GM19324 (cell line): ENCODE results near the gene LRRC71.

ENCODE experiments used
- ATAC-seq: cut with Tn5 transposase; IDR thresholded peaks from one replicate; pipeline ENCODE4 v1.9.1; 2021; ENCODE audit warnings: mild to moderate bottlenecking, moderate library complexity; ENCODE audit not compliant: unreplicated experiment, low FRiP score

Gene LRRC71

DNA sequence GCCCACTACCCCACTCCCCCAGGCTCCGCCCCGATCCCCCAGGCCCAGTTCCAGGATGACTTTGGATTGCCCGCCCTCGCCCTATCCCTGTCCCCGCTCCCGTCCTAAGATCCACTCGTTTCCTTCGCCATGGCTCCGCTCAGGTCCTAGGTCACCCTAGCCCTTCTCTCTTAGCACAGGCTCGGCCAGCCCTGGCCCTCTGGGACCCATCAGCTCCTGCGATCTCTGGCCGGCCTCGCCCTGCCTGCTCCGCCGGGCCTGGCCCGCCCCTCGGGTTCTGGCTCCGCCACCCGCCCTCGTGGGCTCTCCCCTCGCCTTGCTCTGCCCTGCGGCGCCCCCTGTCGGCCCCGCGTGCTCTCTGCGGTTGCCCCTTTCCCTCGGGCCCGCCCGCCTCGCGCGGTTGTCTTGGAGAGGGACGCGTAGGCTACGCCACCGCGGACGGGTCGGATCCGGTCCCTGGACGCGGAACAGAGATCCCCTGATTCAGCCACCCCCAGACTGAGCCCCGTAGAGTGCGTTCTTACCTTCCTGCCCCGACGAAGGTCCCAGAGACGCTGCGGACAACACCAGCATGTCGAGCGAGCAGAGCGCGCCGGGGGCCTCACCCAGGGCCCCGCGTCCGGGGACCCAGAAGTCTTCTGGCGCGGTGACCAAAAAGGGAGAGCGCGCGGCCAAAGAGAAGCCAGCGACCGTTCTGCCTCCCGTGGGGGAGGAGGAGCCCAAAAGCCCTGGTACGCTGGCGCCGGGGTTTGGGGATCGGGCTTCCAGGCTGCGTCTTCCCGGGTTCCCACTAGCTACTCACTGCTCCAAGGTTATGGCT lies at the start of gene LRRC71:
TSS of gene LRRC71 (plus strand) at position 400 of the 820 bp plus-strand sequence. CDS start at position 572, 172 bp downstream.
- ATAC-seq: no peak

DNA sequence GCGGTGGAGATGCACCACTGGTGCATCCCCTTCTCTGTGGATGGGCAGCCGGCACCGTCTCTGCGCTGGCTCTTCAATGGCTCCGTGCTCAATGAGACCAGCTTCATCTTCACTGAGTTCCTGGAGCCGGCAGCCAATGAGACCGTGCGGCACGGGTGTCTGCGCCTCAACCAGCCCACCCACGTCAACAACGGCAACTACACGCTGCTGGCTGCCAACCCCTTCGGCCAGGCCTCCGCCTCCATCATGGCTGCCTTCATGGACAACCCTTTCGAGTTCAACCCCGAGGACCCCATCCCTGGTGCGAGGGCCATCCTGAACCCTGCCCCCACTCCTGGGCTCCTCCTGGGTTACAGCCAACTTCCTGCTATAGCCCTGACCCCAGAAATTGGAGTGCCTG lies 46.8 kb upstream of the LRRC71 start:
- no peak for ATAC-seq

- ATAC-seq: no peak
Measured at GRCh38 chr1:156874142-156874541, 46.3 kb upstream of the LRRC71 start.

DNA sequence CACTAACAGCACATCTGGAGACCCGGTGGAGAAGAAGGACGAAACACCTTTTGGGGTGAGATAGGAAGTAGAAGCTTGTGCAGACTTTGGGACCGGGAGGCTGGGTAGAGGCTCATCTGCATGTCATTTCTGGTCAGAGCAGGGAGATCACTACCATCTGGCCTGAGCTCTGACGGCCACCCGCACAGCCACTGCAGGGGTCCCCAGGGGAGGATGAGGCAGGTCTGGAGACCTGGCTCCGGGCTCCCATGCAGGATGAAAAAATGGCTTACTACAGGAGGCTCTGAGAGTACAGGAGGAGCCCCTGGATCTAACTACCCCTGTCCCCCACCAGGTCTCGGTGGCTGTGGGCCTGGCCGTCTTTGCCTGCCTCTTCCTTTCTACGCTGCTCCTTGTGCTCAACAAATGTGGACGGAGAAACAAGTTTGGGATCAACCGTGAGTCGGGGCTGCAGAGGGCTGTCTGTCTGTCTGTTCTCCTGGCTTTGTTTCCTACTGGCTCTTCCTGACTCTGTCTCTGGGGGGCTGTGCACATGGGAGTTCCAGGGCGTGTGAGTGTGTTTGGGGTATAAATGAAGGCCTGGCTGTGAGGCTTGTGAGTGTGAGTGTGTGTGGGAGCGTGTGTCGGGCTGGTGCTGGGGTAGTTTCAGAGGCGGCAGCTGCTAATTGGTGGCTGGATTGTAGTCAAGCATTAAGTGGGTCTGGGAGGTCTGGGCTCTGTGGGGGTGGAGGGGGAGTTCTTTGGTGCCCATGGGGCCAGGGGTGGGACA lies 45.7 kb upstream of the LRRC71 start:
- ATAC-seq: no peak

GRCh38 chr1:156875341-156875615 lies 45.2 kb upstream of the LRRC71 start:
- ATAC-seq: no peak

GRCh38 chr1:156876281-156876680 lies 44.2 kb upstream of the LRRC71 start:
- ATAC-seq: no peak

GRCh38 chr1:156877433-156878170 lies 42.8 kb upstream of the LRRC71 start:
- no peak for ATAC-seq

DNA sequence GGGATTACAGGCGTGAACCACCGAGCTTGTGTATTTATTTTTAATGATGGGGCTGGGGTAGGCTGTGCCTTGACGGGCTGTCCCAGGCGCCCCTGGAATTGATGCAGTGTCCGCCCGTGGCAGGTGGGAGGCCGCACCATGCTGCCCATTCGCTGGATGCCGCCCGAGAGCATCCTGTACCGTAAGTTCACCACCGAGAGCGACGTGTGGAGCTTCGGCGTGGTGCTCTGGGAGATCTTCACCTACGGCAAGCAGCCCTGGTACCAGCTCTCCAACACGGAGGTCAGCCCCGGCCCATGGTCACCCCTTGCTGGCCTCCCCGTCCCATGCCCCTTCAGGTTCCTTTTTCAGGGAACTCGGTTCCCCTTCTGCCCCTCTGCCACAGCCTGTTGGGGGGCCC lies 40.6 kb upstream of the LRRC71 start:
- no peak for ATAC-seq

DNA sequence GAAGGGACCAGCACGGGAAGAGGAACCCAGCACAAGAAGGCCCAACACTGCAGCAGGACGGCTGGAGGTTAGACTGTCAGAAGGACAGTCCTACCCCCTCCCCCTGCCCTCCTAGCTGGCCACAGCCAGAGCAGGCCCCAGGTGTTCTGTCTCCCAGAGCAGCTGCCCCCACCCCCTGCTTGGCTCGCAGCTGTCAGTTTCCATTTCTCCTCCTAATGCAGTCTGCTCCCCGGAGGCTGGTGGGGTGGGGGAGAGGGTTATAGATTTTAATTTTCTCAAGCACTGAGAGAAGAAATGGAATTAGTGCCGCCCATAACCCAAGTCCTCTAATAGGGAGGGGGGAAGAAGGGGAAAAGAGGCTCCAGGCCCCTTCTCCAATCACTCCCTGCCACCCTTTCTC lies 40.0 kb upstream of the LRRC71 start:
- no peak for ATAC-seq

- no peak for ATAC-seq
Measured at GRCh38 chr1:156881101-156881500, 39.3 kb upstream of the LRRC71 start.

DNA sequence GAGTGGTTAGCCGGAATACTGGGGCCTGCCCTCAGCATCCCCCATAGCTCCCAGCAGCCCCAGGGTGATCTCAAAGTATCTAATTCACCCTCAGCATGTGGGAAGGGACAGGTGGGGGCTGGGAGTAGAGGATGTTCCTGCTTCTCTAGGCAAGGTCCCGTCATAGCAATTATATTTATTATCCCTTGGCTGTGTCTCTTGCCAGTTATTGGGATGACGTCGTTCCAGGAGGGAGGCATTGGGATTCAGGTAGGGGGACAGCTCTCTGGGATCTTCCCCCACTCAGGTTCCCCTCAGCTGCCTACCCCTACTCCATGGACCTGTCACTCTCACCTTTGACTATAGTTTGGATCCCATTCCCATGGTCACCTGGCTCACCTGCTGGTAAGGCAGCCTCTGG lies 38.8 kb upstream of the LRRC71 start:
- ATAC-seq: no peak

DNA sequence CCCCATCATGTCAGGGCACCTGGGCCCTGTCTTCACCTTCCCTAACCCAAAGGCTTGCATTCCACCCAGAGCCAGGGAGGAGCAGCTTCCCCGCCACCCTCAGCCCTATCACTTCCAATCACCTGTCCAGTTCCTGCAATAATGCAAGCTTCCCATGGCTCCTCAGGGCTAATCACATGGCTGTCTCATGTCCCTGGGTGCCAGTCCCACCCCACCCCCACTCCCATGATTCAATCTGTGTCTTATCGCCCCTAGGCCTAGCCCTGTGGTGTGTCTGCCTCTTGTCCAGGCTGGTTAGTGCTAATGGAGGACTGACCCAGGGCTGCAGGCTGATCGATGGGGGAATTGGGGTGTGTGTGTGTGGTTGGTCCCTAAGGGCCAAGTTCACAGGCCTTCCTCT lies 37.9 kb upstream of the LRRC71 start:
- ATAC-seq: no peak

DNA sequence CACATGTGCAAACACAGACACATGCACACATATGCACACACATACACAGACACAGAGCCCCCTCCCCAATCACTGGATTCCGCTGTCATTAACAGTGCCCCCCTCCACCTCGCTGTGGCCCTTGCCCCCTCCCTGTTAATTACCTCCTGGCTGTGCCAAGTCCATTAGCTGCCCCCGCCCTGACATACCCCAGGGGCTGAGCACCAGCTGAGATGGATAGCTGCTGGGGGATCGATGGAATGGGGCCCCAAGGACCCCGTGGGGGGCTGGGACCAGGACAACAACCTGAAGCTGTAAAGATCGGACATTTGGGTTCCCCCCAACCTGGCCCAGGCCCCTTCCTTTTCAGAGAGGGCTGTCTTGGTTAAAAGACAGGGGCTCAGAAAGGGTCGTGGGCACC lies 36.5 kb upstream of the LRRC71 start:
- no peak for ATAC-seq

DNA sequence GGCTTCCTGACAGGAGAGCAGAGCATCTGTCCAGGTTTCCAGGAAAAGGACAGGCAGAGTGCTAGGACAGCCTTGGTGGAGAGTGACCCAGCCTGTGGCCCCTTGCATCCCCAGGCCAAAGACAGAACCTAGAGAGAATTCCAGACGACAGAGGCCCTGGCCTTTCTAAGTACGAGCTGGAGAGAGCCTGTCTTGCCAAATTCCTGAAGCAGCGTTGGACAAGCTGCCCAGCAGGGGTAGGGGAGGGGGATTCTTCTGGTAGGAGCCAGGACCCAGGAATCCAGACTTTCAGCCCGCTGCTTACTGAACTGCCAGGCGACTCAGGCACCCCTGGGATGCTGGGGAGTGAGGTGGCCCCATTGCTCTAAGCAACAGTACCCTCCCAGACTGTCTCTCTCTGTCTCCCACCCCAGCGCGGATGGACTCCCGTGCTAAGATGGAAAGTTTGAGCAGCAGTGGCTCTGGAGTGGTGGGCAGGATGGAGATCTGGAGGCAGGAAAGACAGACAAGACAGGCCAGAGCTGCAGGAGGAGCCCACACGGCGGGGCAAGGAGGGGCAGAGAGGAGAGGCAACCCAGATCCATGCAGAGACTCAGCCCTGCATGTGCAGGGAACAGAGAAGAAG lies 35.8 kb upstream of the LRRC71 start:
- ATAC-seq: no peak

GRCh38 chr1:156885314-156885713 lies 35.1 kb upstream of the LRRC71 start:
- no peak for ATAC-seq

DNA sequence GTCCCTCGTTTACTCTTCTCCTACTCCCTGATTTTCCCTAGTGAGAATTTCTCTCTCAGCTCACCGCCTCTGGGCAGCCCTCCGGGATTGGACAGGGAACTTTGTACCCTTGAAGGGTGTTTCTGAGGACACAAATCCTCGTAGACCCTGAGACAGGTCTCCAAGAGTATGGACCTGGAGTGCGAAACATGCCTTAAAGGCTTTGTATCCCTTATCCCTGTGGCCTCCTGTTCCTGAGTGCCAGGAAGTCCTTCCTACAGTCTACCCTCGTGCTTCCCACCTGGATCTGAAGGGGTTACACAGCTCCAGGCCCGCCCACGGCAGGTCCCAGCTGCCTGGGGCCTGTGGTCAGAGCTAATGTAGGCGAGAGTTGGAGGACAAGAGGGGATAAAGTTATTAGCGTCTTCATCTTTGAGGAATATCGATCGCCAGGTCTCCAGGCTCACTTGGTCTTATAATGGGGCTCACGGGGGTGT lies 34.5 kb upstream of the LRRC71 start:
- ATAC-seq: no peak

GRCh38 chr1:156886583-156887281 lies 33.7 kb upstream of the LRRC71 start:
- no peak for ATAC-seq

DNA sequence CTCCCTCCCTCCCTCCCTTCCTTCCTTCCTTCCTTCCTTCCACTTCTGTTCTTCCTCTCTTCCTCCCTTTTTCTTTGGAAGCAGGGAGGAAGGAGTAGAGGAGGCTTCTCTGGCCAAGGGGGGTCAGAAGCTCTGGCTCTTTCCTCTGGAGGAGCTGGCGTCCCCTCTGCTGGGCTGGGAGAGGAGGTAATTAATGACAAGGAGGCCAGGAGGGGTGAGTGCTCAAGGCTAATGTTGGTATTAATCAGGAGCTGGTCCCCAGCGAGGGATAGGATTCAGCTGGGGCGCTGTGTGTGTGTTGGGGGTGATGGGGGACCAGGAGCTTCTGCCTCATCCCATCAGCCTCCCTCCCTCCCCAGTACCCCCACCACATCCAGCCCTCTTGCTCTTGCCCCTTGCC lies 33.1 kb upstream of the LRRC71 start:
- ATAC-seq: no peak

DNA sequence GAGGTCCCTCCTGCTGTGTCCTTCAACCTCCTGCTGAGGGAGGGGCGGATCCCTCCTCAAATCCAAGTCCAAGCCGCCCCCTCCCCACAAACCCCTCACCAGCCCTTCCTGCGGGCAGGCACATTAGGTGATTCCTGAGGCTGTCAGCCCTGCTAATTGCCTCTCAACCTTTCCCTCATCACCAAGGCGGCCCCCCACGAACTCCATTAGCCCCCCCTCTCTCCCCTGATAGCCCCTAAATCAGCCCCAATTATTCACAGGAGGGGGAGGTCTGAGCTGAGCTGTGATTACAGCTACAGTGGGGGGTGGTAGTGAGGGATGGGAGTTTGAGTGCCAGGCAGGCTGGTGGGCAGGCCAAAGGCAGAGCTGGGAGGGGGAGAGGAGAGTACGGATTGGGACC lies 32.7 kb upstream of the LRRC71 start:
- ATAC-seq: no peak
